HCT116 (cell line): ENCODE data around the gene LGALS7. TPM values are rescaled to one million over a fixed set of nuclear protein-coding genes. Genes with fewer than 3 reads are reported as not detected.
A peak's percentile ranks its signal among the peaks of the same experiment; 100 is the strongest.

Experiments
- ATAC-seq: fragments of 200-7000 bp; cut with Tn5 transposase; 2 replicates; pipeline ENCODE4 v1.9.1; 2020; ENCODE audit warnings: mild to moderate bottlenecking, moderate library complexity
- BruUV-seq: library from RNA; stranded (reverse); fragments of 400-500 nt; replicated peaks from 2 replicates; lab custom pipeline; 2021; lab: Mats Ljungman, UMichigan
- CTCF ChIA-PET: fragments of 300-600 bp; sonication (Branson Sonifier 250); formaldehyde crosslinking; loops from one replicate; lab custom pipeline; 2021; ENCODE audit warnings: antibody characterized with exemption; lab: Charles Lee
- POLR2A ChIA-PET: fragments of 300-600, 350-600 bp; sonication (Branson Sonifier 250); formaldehyde crosslinking; loops from one replicate; lab custom pipeline; 2021; ENCODE audit warnings: antibody characterized with exemption; lab: Charles Lee
- RAD21 ChIA-PET, 2 experiments: fragments of 300-600 bp; sonication (Branson Sonifier 250); formaldehyde crosslinking; loops; one replicate each; lab custom pipeline; 2023; ENCODE audit warnings: low total read pairs in 2 of 2; ENCODE audit not compliant: uncharacterized antibody in 2 of 2, unreplicated experiment in 2 of 2, low non-redundant PET in 1 of 2; lab: Charles Lee
- DNase-seq: peaks from one replicate; pipeline ENCODE4 v3.0.0-alpha.2; 2010; ENCODE audit warnings: low read depth, low spot score
- H2AFZ ChIP-seq: fragments of 200-600 bp; shearing (Covaris generic), sonication (generic); 2 replicates; pipeline ENCODE4 v1.6.1; 2017; ENCODE audit warnings: low read depth, mixed run types, mixed read lengths, antibody characterized with exemption, low read length; ENCODE audit not compliant: poor library complexity, severe bottlenecking
- H3K27ac ChIP-seq: 2 replicates; pipeline ENCODE4 v1.5.1; 2012; ENCODE audit warnings: low read depth, low read length
- H3K27me3 ChIP-seq: fragments of 200-600 bp; sonication (generic); 2 replicates; pipeline ENCODE4 v1.6.1; 2016; ENCODE audit warnings: mixed run types, low read length, mixed read lengths; ENCODE audit not compliant: insufficient read depth
- H3K36me3 ChIP-seq, 2 experiments: fragments of 200-500 bp in 1 of 2; fragments of 200-600 bp in 1 of 2; sonication (Bioruptor generic) in 1 of 2; sonication (generic) in 1 of 2; 2 replicates each; pipeline versions ENCODE4 v1.5.1 to v1.6.1; 2014 to 2016; ENCODE audit warnings: low read length in 2 of 2, inconsistent platforms in 1 of 2, mixed read lengths in 1 of 2, mixed run types in 1 of 2; ENCODE audit not compliant: insufficient read depth in 2 of 2, control insufficient read depth in 1 of 2
- H3K4me1 ChIP-seq, 2 experiments: fragments of 200-600 bp in 1 of 2; sonication (generic) in 1 of 2; 2 replicates each; pipeline versions ENCODE4 v1.5.1 to v1.6.1; 2012 to 2017; ENCODE audit warnings: low read length in 2 of 2, inconsistent platforms in 1 of 2, mild to moderate bottlenecking in 1 of 2, mixed read lengths in 1 of 2, mixed run types in 1 of 2, moderate library complexity in 1 of 2; ENCODE audit not compliant: insufficient read depth in 2 of 2, control insufficient read depth in 1 of 2
- H3K4me2 ChIP-seq: fragments of 200-600 bp; sonication (generic); 2 replicates; pipeline ENCODE4 v1.6.1; 2017; ENCODE audit warnings: mixed run types, low read length, mixed read lengths
- H3K4me3 ChIP-seq, 2 experiments: fragments of 200-600 bp in 1 of 2; sonication (generic) in 1 of 2; replicated peaks in 1 of 2; 2 replicates each; pipeline ENCODE4 v1.5.1; 2011 to 2016; ENCODE audit warnings: low read length in 2 of 2, control low read depth in 1 of 2, low read depth in 1 of 2, mild to moderate bottlenecking in 1 of 2, mixed read lengths in 1 of 2, mixed run types in 1 of 2
- H3K79me2 ChIP-seq: fragments of 200-600 bp; sonication (generic); 2 replicates; pipeline ENCODE4 v1.6.1; 2017; ENCODE audit warnings: mild to moderate bottlenecking, mixed run types, low read length, moderate library complexity, mixed read lengths; ENCODE audit not compliant: insufficient read depth
- H3K9ac ChIP-seq: fragments of 200-600 bp; sonication (generic); 2 replicates; pipeline ENCODE4 v1.6.1; 2016; ENCODE audit warnings: low read length, mixed read lengths
- H3K9me2 ChIP-seq: fragments of 200-600 bp; sonication (generic), shearing (Covaris generic); 2 replicates; pipeline ENCODE4 v1.6.1; 2017; ENCODE audit warnings: mixed run types, mild to moderate bottlenecking, moderate library complexity; ENCODE audit not compliant: insufficient read depth
- H3K9me3 ChIP-seq, 2 experiments: fragments of 200-500 bp in 1 of 2; fragments of 200-600 bp in 1 of 2; sonication (Bioruptor generic) in 1 of 2; sonication (generic) in 1 of 2; 2 replicates each; pipeline ENCODE4 v1.6.1; 2014 to 2017; ENCODE audit warnings: low read length in 2 of 2, mixed read lengths in 2 of 2, inconsistent platforms in 1 of 2, low read depth in 1 of 2, mild to moderate bottlenecking in 1 of 2, mixed run types in 1 of 2, moderate library complexity in 1 of 2; ENCODE audit not compliant: control insufficient read depth in 1 of 2, insufficient read depth in 1 of 2
- H4K20me1 ChIP-seq: fragments of 200-600 bp; sonication (generic), shearing (Covaris generic); 2 replicates; pipeline ENCODE4 v1.6.1; 2017; ENCODE audit warnings: mixed run types, mild to moderate bottlenecking, moderate library complexity; ENCODE audit not compliant: insufficient read depth
- CBX3 ChIP-seq: IDR thresholded peaks from 2 replicates; pipeline ENCODE4 v1.6.1; 2012; ENCODE audit warnings: low read depth
- CEBPB ChIP-seq: IDR thresholded peaks from 2 replicates; pipeline ENCODE4 v1.6.1; 2012; ENCODE audit warnings: low read depth
- CTCF ChIP-seq, 3 experiments: fragments of 200-600 bp in 1 of 3; sonication (generic) in 1 of 3; IDR thresholded peaks in 2 of 3; conservative IDR thresholded peaks in 1 of 3; 2 replicates each; pipeline ENCODE4 v1.5.1; 2012 to 2017; ENCODE audit warnings: low read depth in 2 of 3, low read length in 2 of 3, antibody characterized with exemption in 1 of 3, borderline replicate concordance in 1 of 3, control low read depth in 1 of 3, mild to moderate bottlenecking in 1 of 3, mixed read lengths in 1 of 3, mixed run types in 1 of 3, moderate library complexity in 1 of 3; ENCODE audit not compliant: insufficient read depth in 1 of 3
- FOSL1 ChIP-seq: IDR thresholded peaks from 2 replicates; pipeline ENCODE4 v1.6.1; 2012; ENCODE audit warnings: low read depth
- SIN3A ChIP-seq: IDR thresholded peaks from 2 replicates; pipeline ENCODE4 v1.6.1; 2012; ENCODE audit warnings: low read depth
- SRF ChIP-seq: IDR thresholded peaks from 2 replicates; pipeline ENCODE4 v1.6.1; 2012; ENCODE audit warnings: low read depth
- TCF7L2 ChIP-seq: IDR thresholded peaks from 2 replicates; pipeline ENCODE4 v1.7.0; 2011; ENCODE audit warnings: borderline replicate concordance, inconsistent platforms; ENCODE audit not compliant: insufficient read depth, insufficient read length; ENCODE audit errors: extremely low read depth
- ZNF274 ChIP-seq: fragments of 200-500 bp; sonication (Bioruptor generic); IDR thresholded peaks from 2 replicates; pipeline ENCODE4 v1.6.1; 2014; ENCODE audit warnings: mild to moderate bottlenecking, low read depth, low read length, inconsistent platforms
- intact Hi-C: fragments of 100-400 bp; cut with micrococcal nuclease; formaldehyde crosslinking; loops from 2 replicates; pipeline ENCODE4 v1.10.0; 2022
- total RNA-seq: library from RNA; stranded (reverse); gene quantifications from one replicate; pipeline ENCODE4 v1.2.1, GENCODE V29; 2021; ENCODE audit not compliant: unreplicated experiment

The LGALS7 gene
- total RNA-seq, 1 experiment from 2014 or later = not detected

- H3K9me3 ChIP-seq = no peaks in the 10 kb centered on the region
- RAD21 ChIA-PET = interaction anchor here in 1 of 2 experiments (0.6 kb wide), 1 partner anchor 152 kb away, joined by 3 read pairs; no protein-coding TSS in a partner anchor
- H3K9ac ChIP-seq = peak overlapping the region; percentile 39
- intact Hi-C loops = loop anchor here (5.0 kb wide), 2 partner anchors 98 to 198 kb away; partner anchors contain the start of genes ECH1, MRPS12 and SARS2
- H4K20me1 ChIP-seq = 0 out of 2 replicates have a peak, but pooled peaks cover 3% of the 10 kb centered on the region
- H3K79me2 ChIP-seq = no peaks in the 10 kb centered on the region
- peak overlapping the region; percentile 67 for H3K27ac ChIP-seq
- DNase-seq = no peak
- POLR2A ChIA-PET = interaction anchor here (0.6 to 1.4 kb wide), 2 partner anchors 68 to 88 kb away, joined by 4 read pairs; no protein-coding TSS in a partner anchor
- no peaks in the 10 kb centered on the region for H3K9me2 ChIP-seq
- H3K4me1 ChIP-seq = peaks cover 13 to 59% of the 10 kb centered on the region in 2 experiments; a peak in 3 of 4 replicates
- CTCF ChIA-PET = interaction anchor here (1.8 kb wide), 1 partner anchor 196 kb away, joined by 6 read pairs; the partner anchor contains the start of genes MRPS12 and SARS2
- TF ChIP-seq ZNF274 = no peak
- TF ChIP-seq FOSL1 = no peak
- TF ChIP-seq SRF = no peak
- no peak for TF ChIP-seq TCF7L2
- TF ChIP-seq CTCF (IDR thresholded peaks at IDR 0.05 in 2 of 3, conservative IDR thresholded peaks at IDR 0.05 in 1 of 3; ENCODE audit: borderline replicate concordance in 1 of 3, insufficient read depth in 1 of 3, low read depth in 2 of 3, low read length in 2 of 3) = no peak
- no peak for TF ChIP-seq CEBPB
- no peak for TF ChIP-seq SIN3A
- TF ChIP-seq CBX3 = no peak
- ATAC-seq = no peak
- no TSS peak for BruUV-seq
- H3K4me3 ChIP-seq = peak overlapping the region; percentile 25 to 26; a peak in 2 of 4 replicates
- peak overlapping the region; percentile 62 for H3K4me2 ChIP-seq
- peaks cover 11 to 13% of the 10 kb centered on the region in 2 experiments; a peak in 3 of 4 replicates for H3K36me3 ChIP-seq
- H2AFZ ChIP-seq = no peak overlapping the region
- no peaks in the 10 kb centered on the region for H3K27me3 ChIP-seq
Observed at GRCh38 chr19:38734426-38735256, 38.7 kb downstream of the LGALS7 start.
